IMR-90 (cell line): ENCODE measurements around the gene MAP1LC3B. TPM values are rescaled to one million over a fixed set of nuclear protein-coding genes. Genes with fewer than 3 reads are reported as not detected.

ENCODE experiments used
- ATAC-seq: fragments of 200-7000 bp; cut with Tn5 transposase; 2 replicates; pipeline ENCODE4 v1.9.1; 2020; ENCODE audit warnings: low read depth, mild to moderate bottlenecking, moderate library complexity
- BruUV-seq: library from RNA; stranded (reverse); fragments of 400-500 nt; replicated peaks from 2 replicates; lab custom pipeline; 2021; lab: Mats Ljungman, UMichigan
- CTCF ChIA-PET: fragments of 300-600 bp; formaldehyde crosslinking; extraction: SDS; loops from one replicate; lab custom pipeline; 2021; ENCODE audit warnings: antibody characterized with exemption; lab: Yijun Ruan, JAX
- POLR2A ChIA-PET: fragments of 300-600 bp; sonication (Branson Sonifier 250); formaldehyde crosslinking; loops from one replicate; lab custom pipeline; 2022; ENCODE audit warnings: antibody characterized with exemption; ENCODE audit not compliant: unreplicated experiment; lab: Charles Lee
- DNase-seq: peaks from one replicate; pipeline ENCODE4 v3.0.0; 2013
- H2AFZ ChIP-seq: replicated peaks from 2 replicates; pipeline ENCODE3; 2013; ENCODE audit warnings: low read length, mild to moderate bottlenecking; ENCODE audit not compliant: poor library complexity
- H2AK5ac ChIP-seq: 2 replicates; pipeline ENCODE4 v1.6.1; 2013; ENCODE audit warnings: low read depth, low read length, inconsistent platforms
- H2AK9ac ChIP-seq: replicated peaks from 2 replicates; pipeline ENCODE3; 2013; ENCODE audit warnings: mild to moderate bottlenecking, low read depth, low read length, moderate library complexity; ENCODE audit not compliant: poor library complexity
- H2BK120ac ChIP-seq: 2 replicates; pipeline ENCODE4 v1.6.1; 2013; ENCODE audit warnings: low read depth, low read length, inconsistent platforms
- H2BK15ac ChIP-seq: 3 replicates; pipeline ENCODE4 v1.6.1; 2013; ENCODE audit warnings: low read depth, low read length, inconsistent platforms
- H2BK20ac ChIP-seq: 2 replicates; pipeline ENCODE4 v1.6.1; 2013; ENCODE audit warnings: low read depth, mild to moderate bottlenecking, inconsistent platforms, low read length, moderate library complexity
- H2BK5ac ChIP-seq: 2 replicates; pipeline ENCODE4 v1.6.1; 2013; ENCODE audit warnings: mild to moderate bottlenecking, low read depth, low read length, inconsistent platforms; ENCODE audit not compliant: poor library complexity, severe bottlenecking
- H3K14ac ChIP-seq: replicated peaks from 2 replicates; pipeline ENCODE4 v1.6.1; 2013; ENCODE audit warnings: low read depth, low read length, inconsistent platforms
- H3K18ac ChIP-seq: 2 replicates; pipeline ENCODE4 v1.6.1; 2013; ENCODE audit warnings: low read depth, low read length, control low read depth
- H3K23ac ChIP-seq: 2 replicates; pipeline ENCODE4 v1.6.1; 2013; ENCODE audit warnings: low read depth, low read length, inconsistent platforms
- H3K27ac ChIP-seq: 2 replicates; pipeline ENCODE4 v1.5.1; 2013; ENCODE audit warnings: mild to moderate bottlenecking, control low read depth, low read length; ENCODE audit not compliant: insufficient read depth
- H3K27me3 ChIP-seq: 2 replicates; pipeline ENCODE4 v1.6.1; 2013; ENCODE audit warnings: low read length; ENCODE audit not compliant: control insufficient read depth, insufficient read depth
- H3K36me3 ChIP-seq: 2 replicates; pipeline ENCODE4 v1.6.1; 2013; ENCODE audit warnings: low read length, mixed read lengths; ENCODE audit not compliant: control insufficient read depth, insufficient read depth
- H3K4ac ChIP-seq: 2 replicates; pipeline ENCODE4 v1.6.1; 2013; ENCODE audit warnings: low read depth, low read length, inconsistent platforms
- H3K4me1 ChIP-seq: 2 replicates; pipeline ENCODE4 v1.6.1; 2013; ENCODE audit warnings: low read length, mixed read lengths; ENCODE audit not compliant: control insufficient read depth, insufficient read depth
- H3K4me2 ChIP-seq: 2 replicates; pipeline ENCODE4 v1.6.1; 2013; ENCODE audit warnings: low read depth, mild to moderate bottlenecking, control low read depth, low read length, moderate library complexity
- H3K4me3 ChIP-seq: 2 replicates; pipeline ENCODE4 v1.5.1; 2013; ENCODE audit warnings: low read depth, mild to moderate bottlenecking, control low read depth, low read length, moderate library complexity; ENCODE audit not compliant: insufficient read depth
- H3K56ac ChIP-seq: 2 replicates; pipeline ENCODE4 v1.6.1; 2013; ENCODE audit warnings: low read length, inconsistent platforms; ENCODE audit not compliant: insufficient read depth; ENCODE audit errors: extremely low read depth
- H3K79me1 ChIP-seq, 2 experiments: 2 replicates each; pipeline ENCODE4 v1.6.1; 2013; ENCODE audit warnings: low read length in 2 of 2, inconsistent platforms in 1 of 2, low read depth in 1 of 2
- H3K9ac ChIP-seq: 2 replicates; pipeline ENCODE4 v1.6.1; 2013; ENCODE audit warnings: low read depth, low read length, control low read depth
- H3K9me1 ChIP-seq: 2 replicates; pipeline ENCODE4 v1.6.1; 2013; ENCODE audit warnings: low read length, inconsistent platforms; ENCODE audit not compliant: insufficient read depth
- H3K9me3 ChIP-seq: 2 replicates; pipeline ENCODE4 v1.6.1; 2013; ENCODE audit warnings: low read length; ENCODE audit not compliant: control insufficient read depth, insufficient read depth
- H4K20me1 ChIP-seq: 2 replicates; pipeline ENCODE4 v1.6.1; 2013; ENCODE audit warnings: low read length, inconsistent platforms; ENCODE audit not compliant: insufficient read depth
- H4K5ac ChIP-seq: 2 replicates; pipeline ENCODE4 v1.6.1; 2013; ENCODE audit warnings: mild to moderate bottlenecking, low read depth, low read length, control low read depth
- H4K8ac ChIP-seq, 2 experiments: 2 replicates each; pipeline ENCODE4 v1.6.1; 2013; ENCODE audit warnings: low read depth in 2 of 2, low read length in 2 of 2, control low read depth in 1 of 2, inconsistent platforms in 1 of 2
- H4K91ac ChIP-seq: 2 replicates; pipeline ENCODE4 v1.6.1; 2013; ENCODE audit warnings: low read depth, low read length, inconsistent platforms; ENCODE audit not compliant: insufficient read depth
- BHLHE40 ChIP-seq: fragments of 150-350 bp; IDR thresholded peaks from 2 replicates; pipeline ENCODE4 v1.6.1; 2016; ENCODE audit warnings: mild to moderate bottlenecking, low read depth, low read length
- CEBPB ChIP-seq: IDR thresholded peaks from 2 replicates; pipeline ENCODE4 v1.6.1; 2012; ENCODE audit warnings: low read depth, low read length, improper control_type of control experiment
- CHD1 ChIP-seq: IDR thresholded peaks from 2 replicates; pipeline ENCODE4 v1.6.1; 2012; ENCODE audit warnings: low read depth, low read length, improper control_type of control experiment
- FOS ChIP-seq: fragments of 150-350 bp; IDR thresholded peaks from 2 replicates; pipeline ENCODE4 v1.6.1; 2016; ENCODE audit warnings: low read depth, low read length
- MAFK ChIP-seq: IDR thresholded peaks from 2 replicates; pipeline ENCODE4 v1.6.1; 2012; ENCODE audit warnings: low read depth, low read length, improper control_type of control experiment
- MAZ ChIP-seq: IDR thresholded peaks from 2 replicates; pipeline ENCODE4 v1.6.1; 2012; ENCODE audit warnings: low read depth, mild to moderate bottlenecking, low read length, improper control_type of control experiment, moderate library complexity, borderline replicate concordance
- MXI1 ChIP-seq: IDR thresholded peaks from 2 replicates; pipeline ENCODE4 v1.6.1; 2012; ENCODE audit warnings: low read depth, mild to moderate bottlenecking, low read length, moderate library complexity, borderline replicate concordance
- NFE2L2 ChIP-seq: fragments of 150-350 bp; IDR thresholded peaks from 2 replicates; pipeline ENCODE4 v1.6.1; 2016; ENCODE audit warnings: low read depth, mild to moderate bottlenecking, low read length
- POLR2A ChIP-seq: IDR thresholded peaks from 2 replicates; pipeline ENCODE4 v1.6.1; 2012; ENCODE audit warnings: mild to moderate bottlenecking, low read depth, low read length
- RAD21 ChIP-seq: IDR thresholded peaks from 2 replicates; pipeline ENCODE4 v1.6.1; 2012; ENCODE audit warnings: low read length, improper control_type of control experiment
- RFX5 ChIP-seq: IDR thresholded peaks from 2 replicates; pipeline ENCODE4 v1.8.0; 2012; ENCODE audit warnings: low read depth, mild to moderate bottlenecking, low read length, moderate library complexity
- SMC3 ChIP-seq: fragments of 150-350 bp; IDR thresholded peaks from 2 replicates; pipeline ENCODE4 v1.6.1; 2016; ENCODE audit warnings: low read depth, mild to moderate bottlenecking, antibody characterized with exemption, low read length, moderate library complexity
- WGBS, 2 experiments: methylation state at CpG; one replicate each; pipeline versions ENCODE4 v1.1.5 to v1.1.7; 2013; ENCODE audit warnings: missing lambda C conversion rate in 2 of 2; ENCODE audit not compliant: insufficient read length in 1 of 2; ENCODE audit errors: extremely low coverage in 2 of 2; 5-methylcytosine and 5-hydroxymethylcytosine counted together
- dilution Hi-C: fragments of 300-500 bp; cut with HindIII; formaldehyde crosslinking; loops from one replicate; pipeline ENCODE4 v1.14.3; 2018; ENCODE audit warnings: low sequenced_read_pairs; ENCODE audit not compliant: unreplicated experiment
- in situ Hi-C: fragments of 300-500 bp; cut with MboI; formaldehyde crosslinking; loops from 3 replicates; pipeline ENCODE4 v1.14.3; 2019; ENCODE audit warnings: low sequenced_read_pairs, inconsistent platforms, mixed read lengths
- intact Hi-C: fragments of 100-400 bp; cut with micrococcal nuclease; formaldehyde crosslinking; loops from 2 replicates; pipeline ENCODE4 v1.10.0; 2022
- polyA plus RNA-seq, 3 experiments: library from polyadenylated mRNA; depleted of rRNA; stranded (reverse); fragments of >200 nt; gene quantifications; 2 replicates each; pipeline ENCODE4 v1.2.3, GENCODE V29; 2012; ENCODE audit warnings: low replicate concordance in 1 of 3
- total RNA-seq: library from RNA; depleted of rRNA; stranded (reverse); fragments of >200 nt; gene quantifications from 2 replicates; pipeline ENCODE4 v1.2.3, GENCODE V29; 2012
- TF ChIP-seq, protein P1 (sequence below): fragments of 150-350 bp; IDR thresholded peaks from 2 replicates; pipeline ENCODE4 v1.6.1; 2017; ENCODE audit warnings: mild to moderate bottlenecking, antibody characterized with exemption, low read length, low read depth
- TF ChIP-seq, protein P2 (sequence below): conservative IDR thresholded peaks from 2 replicates; pipeline ENCODE4 v1.5.1; 2012; ENCODE audit warnings: mild to moderate bottlenecking, low read depth, low read length, improper control_type of control experiment
- TF ChIP-seq, protein P3 (sequence below): fragments of 150-350 bp; IDR thresholded peaks from 2 replicates; pipeline ENCODE4 v1.6.1; 2016; ENCODE audit warnings: low read depth, mild to moderate bottlenecking, low read length, moderate library complexity, borderline replicate concordance

Gene MAP1LC3B
- total and polyA plus RNA-seq, 2 of the 4 experiments (the other 2 are of a cell fraction), result 23.5 to 57.7 TPM

DNA sequence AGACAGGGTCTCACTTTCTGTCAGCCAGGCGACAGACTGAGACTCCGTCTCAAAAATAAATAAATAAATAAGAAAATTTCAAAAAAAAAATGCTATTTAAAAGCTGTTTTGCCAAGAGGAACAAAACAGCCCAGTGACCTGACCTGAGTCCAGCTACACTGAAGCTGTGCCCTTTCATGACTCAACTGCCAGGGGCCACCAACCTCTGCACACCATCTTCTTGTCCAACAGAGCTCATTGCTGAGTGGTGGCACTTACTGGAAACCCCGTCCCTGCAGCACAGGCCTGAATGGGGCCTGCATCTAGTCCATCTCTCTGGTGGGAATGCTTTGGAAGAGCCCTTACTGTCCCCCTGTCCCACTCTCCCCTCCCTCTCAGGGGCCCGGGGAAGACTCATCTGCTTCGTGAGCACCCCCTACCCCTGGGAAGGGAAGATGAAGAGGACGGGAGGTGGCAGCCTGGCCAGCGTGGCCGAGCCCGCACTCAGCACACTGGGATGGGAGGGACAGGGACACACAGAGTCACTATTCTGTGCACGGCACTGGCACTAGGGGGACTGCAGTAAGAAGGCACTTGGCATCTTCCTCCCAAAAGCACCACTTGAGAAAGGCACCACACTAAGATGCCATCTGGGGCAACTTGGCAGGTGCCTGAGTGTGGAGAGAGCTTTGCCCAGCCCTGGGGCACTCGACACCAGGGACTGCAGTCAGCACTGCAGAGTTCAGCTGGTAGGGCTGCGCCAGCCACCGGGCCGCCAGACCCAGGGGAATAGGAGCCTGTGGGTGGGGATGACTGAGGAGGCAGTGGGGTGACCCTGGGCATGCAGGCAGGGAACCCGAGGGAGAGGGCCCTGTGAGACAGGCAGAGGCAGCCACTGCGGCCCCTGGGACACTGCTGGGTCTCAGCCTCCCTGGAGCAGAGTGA, 22.1 kb upstream of the MAP1LC3B start:
- Histone ChIP-seq H4K5ac (no peak overlapping the region), H3K18ac (no peak overlapping the region), H4K91ac (no peak overlapping the region), H3K27me3 (no peaks in the 10 kb centered on the region), H3K9ac (no peak overlapping the region), H2AK5ac (no peak overlapping the region), H3K4ac (no peak overlapping the region), H3K4me3 (no peak overlapping the region), H3K27ac (no peak overlapping the region), H3K9me1 (peaks cover 13% of the 10 kb centered on the region), H3K4me2 (no peak overlapping the region), H2BK5ac (no peak overlapping the region), H3K79me1 (peaks cover 35 to 78% of the 10 kb centered on the region in 2 experiments), H2AK9ac (no peak overlapping the region), H3K4me1 (no peaks in the 10 kb centered on the region), H3K56ac (no peak overlapping the region), H4K8ac (no peak overlapping the region), H3K14ac (no peak overlapping the region), H2BK15ac (no peak overlapping the region), H2BK20ac (no peak overlapping the region), H2AFZ (no peak overlapping the region), H4K20me1 (peaks cover 62% of the 10 kb centered on the region), H3K36me3 (peaks cover 4% of the 10 kb centered on the region; the same call in 1 of the 2 replicates), H3K23ac (no peak overlapping the region), H3K9me3 (no peaks in the 10 kb centered on the region), H2BK120ac (no peak overlapping the region)
- in situ Hi-C loops (no loop called here), intact Hi-C loops (no loop called here), dilution Hi-C loops (no loop called here)
- ATAC-seq (peak; percentile 21; the same call in 1 of the 2 replicates), DNase-seq (no peak)
- BruUV-seq, result no TSS peak
- ChIA-PET POLR2A (no interaction called here), CTCF (no interaction called here)
- WGBS, 2 experiments, result 81% methylated on average over 3 of the region's 16 CpGs; no CpG with 5 or more reads in 1 of the 2 experiments
- TF ChIP-seq CEBPB (no peak), RAD21 (no peak), NFE2L2 (no peak), MAZ (no peak), SMC3 (no peak), CHD1 (no peak), RFX5 (no peak), MAFK (no peak), FOS (no peak), POLR2A (no peak), MXI1 (no peak), BHLHE40 (no peak)
- TF ChIP-seq, protein P1, sequence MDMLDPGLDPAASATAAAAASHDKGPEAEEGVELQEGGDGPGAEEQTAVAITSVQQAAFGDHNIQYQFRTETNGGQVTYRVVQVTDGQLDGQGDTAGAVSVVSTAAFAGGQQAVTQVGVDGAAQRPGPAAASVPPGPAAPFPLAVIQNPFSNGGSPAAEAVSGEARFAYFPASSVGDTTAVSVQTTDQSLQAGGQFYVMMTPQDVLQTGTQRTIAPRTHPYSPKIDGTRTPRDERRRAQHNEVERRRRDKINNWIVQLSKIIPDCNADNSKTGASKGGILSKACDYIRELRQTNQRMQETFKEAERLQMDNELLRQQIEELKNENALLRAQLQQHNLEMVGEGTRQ, result no peak
- TF ChIP-seq, protein P2, sequence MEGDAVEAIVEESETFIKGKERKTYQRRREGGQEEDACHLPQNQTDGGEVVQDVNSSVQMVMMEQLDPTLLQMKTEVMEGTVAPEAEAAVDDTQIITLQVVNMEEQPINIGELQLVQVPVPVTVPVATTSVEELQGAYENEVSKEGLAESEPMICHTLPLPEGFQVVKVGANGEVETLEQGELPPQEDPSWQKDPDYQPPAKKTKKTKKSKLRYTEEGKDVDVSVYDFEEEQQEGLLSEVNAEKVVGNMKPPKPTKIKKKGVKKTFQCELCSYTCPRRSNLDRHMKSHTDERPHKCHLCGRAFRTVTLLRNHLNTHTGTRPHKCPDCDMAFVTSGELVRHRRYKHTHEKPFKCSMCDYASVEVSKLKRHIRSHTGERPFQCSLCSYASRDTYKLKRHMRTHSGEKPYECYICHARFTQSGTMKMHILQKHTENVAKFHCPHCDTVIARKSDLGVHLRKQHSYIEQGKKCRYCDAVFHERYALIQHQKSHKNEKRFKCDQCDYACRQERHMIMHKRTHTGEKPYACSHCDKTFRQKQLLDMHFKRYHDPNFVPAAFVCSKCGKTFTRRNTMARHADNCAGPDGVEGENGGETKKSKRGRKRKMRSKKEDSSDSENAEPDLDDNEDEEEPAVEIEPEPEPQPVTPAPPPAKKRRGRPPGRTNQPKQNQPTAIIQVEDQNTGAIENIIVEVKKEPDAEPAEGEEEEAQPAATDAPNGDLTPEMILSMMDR, result no peak
- TF ChIP-seq, protein P3, sequence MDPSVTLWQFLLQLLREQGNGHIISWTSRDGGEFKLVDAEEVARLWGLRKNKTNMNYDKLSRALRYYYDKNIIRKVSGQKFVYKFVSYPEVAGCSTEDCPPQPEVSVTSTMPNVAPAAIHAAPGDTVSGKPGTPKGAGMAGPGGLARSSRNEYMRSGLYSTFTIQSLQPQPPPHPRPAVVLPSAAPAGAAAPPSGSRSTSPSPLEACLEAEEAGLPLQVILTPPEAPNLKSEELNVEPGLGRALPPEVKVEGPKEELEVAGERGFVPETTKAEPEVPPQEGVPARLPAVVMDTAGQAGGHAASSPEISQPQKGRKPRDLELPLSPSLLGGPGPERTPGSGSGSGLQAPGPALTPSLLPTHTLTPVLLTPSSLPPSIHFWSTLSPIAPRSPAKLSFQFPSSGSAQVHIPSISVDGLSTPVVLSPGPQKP, result no peak
